Trophoblast cell (in vitro differentiated cells and primary cell): ENCODE data around the gene MSH5.

Source experiments
- DNase-seq, 2 donors: peaks; one replicate each; pipeline ENCODE4 v3.0.0-alpha.2; 2016
- H2AFZ ChIP-seq: 2 replicates; pipeline ENCODE4 v1.6.1; 2013; ENCODE audit warnings: low read length, moderate library complexity, mild to moderate bottlenecking; ENCODE audit not compliant: insufficient read depth, poor library complexity
- H2AK5ac ChIP-seq: 2 replicates; pipeline ENCODE4 v1.6.1; 2013; ENCODE audit warnings: mild to moderate bottlenecking, low read length
- H2BK120ac ChIP-seq: 2 replicates; pipeline ENCODE4 v1.6.1; 2013; ENCODE audit warnings: low read length, mild to moderate bottlenecking, moderate library complexity; ENCODE audit not compliant: insufficient read depth, poor library complexity
- H2BK12ac ChIP-seq: 2 replicates; pipeline ENCODE4 v1.6.1; 2013; ENCODE audit warnings: mild to moderate bottlenecking, low read length, moderate library complexity
- H2BK5ac ChIP-seq: 2 replicates; pipeline ENCODE4 v1.6.1; 2013; ENCODE audit warnings: low read length, low read depth, moderate library complexity, mild to moderate bottlenecking; ENCODE audit not compliant: poor library complexity
- H3K14ac ChIP-seq: 2 replicates; pipeline ENCODE4 v1.6.1; 2013; ENCODE audit warnings: mild to moderate bottlenecking, low read length
- H3K18ac ChIP-seq: 2 replicates; pipeline ENCODE4 v1.6.1; 2013; ENCODE audit warnings: mild to moderate bottlenecking, low read length
- H3K23ac ChIP-seq: 2 replicates; pipeline ENCODE4 v1.6.1; 2013; ENCODE audit warnings: low read length
- H3K27ac ChIP-seq: 2 replicates; pipeline ENCODE4 v1.5.1; 2013; ENCODE audit warnings: low read depth, mild to moderate bottlenecking, inconsistent platforms, low read length, moderate library complexity
- H3K27me3 ChIP-seq: 2 replicates; pipeline ENCODE4 v1.6.1; 2013; ENCODE audit warnings: inconsistent platforms, mild to moderate bottlenecking, low read length, moderate library complexity; ENCODE audit not compliant: insufficient read depth
- H3K36me3 ChIP-seq, 2 experiments: 1 replicate in 1 of 2; 2 replicates in 1 of 2; pipeline ENCODE4 v1.6.1; 2013; ENCODE audit warnings: low read length in 2 of 2, mild to moderate bottlenecking in 2 of 2, moderate library complexity in 1 of 2; ENCODE audit not compliant: insufficient read depth in 2 of 2, control insufficient read depth in 1 of 2
- H3K4ac ChIP-seq: 2 replicates; pipeline ENCODE4 v1.6.1; 2013; ENCODE audit warnings: low read depth, mild to moderate bottlenecking, low read length, moderate library complexity
- H3K4me1 ChIP-seq, 2 experiments: 1 replicate in 1 of 2; 2 replicates in 1 of 2; pipeline ENCODE4 v1.6.1; 2013; ENCODE audit warnings: low read length in 2 of 2, mild to moderate bottlenecking in 2 of 2, moderate library complexity in 1 of 2; ENCODE audit not compliant: insufficient read depth in 2 of 2, control insufficient read depth in 1 of 2
- H3K4me2 ChIP-seq: 2 replicates; pipeline ENCODE4 v1.6.1; 2013; ENCODE audit warnings: inconsistent platforms, mild to moderate bottlenecking, low read length, moderate library complexity
- H3K4me3 ChIP-seq: 2 replicates; pipeline ENCODE4 v1.5.1; 2013; ENCODE audit warnings: mild to moderate bottlenecking, low read depth, low read length, inconsistent platforms
- H3K79me1 ChIP-seq: one replicate; pipeline ENCODE4 v1.6.1; 2013; ENCODE audit warnings: low read length
- H3K79me2 ChIP-seq: 2 replicates; pipeline ENCODE4 v1.6.1; 2013; ENCODE audit warnings: low read length, mild to moderate bottlenecking; ENCODE audit not compliant: control insufficient read depth, insufficient read depth, poor library complexity
- H3K9ac ChIP-seq: 2 replicates; pipeline ENCODE4 v1.6.1; 2013; ENCODE audit warnings: mild to moderate bottlenecking, low read length
- H3K9me3 ChIP-seq: 2 replicates; pipeline ENCODE4 v1.6.1; 2013; ENCODE audit warnings: low read depth, mild to moderate bottlenecking, control low read depth, inconsistent platforms, low read length; ENCODE audit not compliant: insufficient read depth
- H4K12ac ChIP-seq: 2 replicates; pipeline ENCODE4 v1.6.1; 2013; ENCODE audit warnings: low read depth, mild to moderate bottlenecking, low read length, moderate library complexity
- H4K8ac ChIP-seq: 2 replicates; pipeline ENCODE4 v1.6.1; 2013; ENCODE audit warnings: low read depth, mild to moderate bottlenecking, low read length, moderate library complexity
- H4K91ac ChIP-seq: one replicate; pipeline ENCODE4 v1.6.1; 2013; ENCODE audit warnings: low read depth, mild to moderate bottlenecking, low read length, moderate library complexity
- WGBS: extraction: QIAGEN DNeasy Blood & Tissue Kit; methylation state at CpG from one replicate; pipeline ENCODE4 v1.1.7; 2013; ENCODE audit warnings: missing lambda C conversion rate; ENCODE audit not compliant: insufficient read length, insufficient coverage; ENCODE audit errors: extremely low coverage; 5-methylcytosine and 5-hydroxymethylcytosine counted together

Gene MSH5

DNA sequence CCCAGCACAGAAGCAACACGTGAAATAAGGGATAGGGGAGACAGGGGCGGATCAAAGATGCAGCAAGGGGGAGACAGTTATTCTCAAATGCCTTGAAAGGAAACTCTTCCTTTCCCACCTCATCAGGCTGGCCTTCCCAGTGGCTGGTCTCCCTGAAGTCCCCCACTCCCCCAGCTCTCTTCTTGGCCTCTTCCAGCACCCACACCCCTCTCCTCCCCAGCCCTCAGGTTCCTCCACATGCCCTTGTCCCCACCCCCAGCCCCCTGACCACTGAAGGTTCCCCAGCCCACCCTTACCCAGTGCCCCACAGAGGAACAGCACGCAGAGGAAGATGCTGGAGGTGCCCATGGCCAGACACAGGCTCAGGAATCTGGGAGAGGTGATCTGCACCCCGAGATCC, 26.3 kb upstream of the MSH5 start:
- Histone ChIP-seq H2BK5ac (no peak overlapping the region), H3K79me1 (peaks cover 5% of the 10 kb centered on the region), H2BK120ac (peak overlapping the region; percentile 52), H3K14ac (no peak overlapping the region), H2AK5ac (no peak overlapping the region), H3K18ac (no peak overlapping the region), H3K4me2 (no peak overlapping the region), H3K9me3 (no peaks in the 10 kb centered on the region), H3K27ac (no peak overlapping the region), H4K8ac (peak overlapping the region; percentile 70), H3K79me2 (no peaks in the 10 kb centered on the region), H2AFZ (peak overlapping the region; percentile 84), H3K23ac (no peak overlapping the region), H4K12ac (no peak overlapping the region), H3K4me1 (peaks cover 17 to 20% of the 10 kb centered on the region in 2 experiments), H3K4me3 (no peak overlapping the region), H2BK12ac (no peak overlapping the region), H3K27me3 (no peaks in the 10 kb centered on the region), H3K4ac (no peak overlapping the region), H4K91ac (peak overlapping the region; percentile 70), H3K36me3 (no peaks in the 10 kb centered on the region), H3K9ac (no peak overlapping the region)
- no CpG with 5 or more reads among the region's 4 CpGs for WGBS
- no peak for DNase-seq

DNA sequence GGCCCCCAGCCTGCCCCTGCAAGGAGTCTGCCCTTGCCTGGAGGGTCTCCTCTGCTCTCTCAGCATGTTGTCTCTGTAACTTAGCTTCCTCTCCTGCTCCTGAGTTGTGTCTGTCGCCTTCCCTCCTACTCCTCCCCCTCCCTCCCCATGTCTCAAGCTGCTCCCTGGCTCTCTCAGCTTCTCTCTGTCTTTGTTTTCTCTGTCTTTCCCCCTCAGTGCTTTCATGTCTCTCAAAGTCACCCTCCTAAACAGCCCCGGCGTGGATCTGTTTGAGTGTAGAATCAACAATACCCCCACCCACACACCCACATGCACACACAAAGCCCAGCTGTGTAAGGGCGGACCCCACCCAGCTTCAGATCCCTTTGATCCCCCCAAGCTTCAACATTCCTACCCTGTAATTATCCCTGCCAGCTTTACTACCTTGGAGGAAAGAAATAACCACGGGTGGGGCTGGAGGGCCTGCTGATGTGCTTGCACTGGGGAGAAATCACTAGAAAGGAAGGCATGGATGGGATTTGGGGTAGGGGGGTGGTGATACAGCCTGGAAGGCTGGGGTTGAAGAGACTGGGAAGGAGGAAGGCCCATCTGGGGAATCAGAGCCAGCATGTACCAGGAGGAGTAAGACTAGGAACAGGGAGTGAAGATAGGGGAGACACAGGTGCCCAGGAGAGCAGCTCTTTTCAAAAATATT, 25.7 kb upstream of the MSH5 start:
- peak overlapping the region; percentile 70 for H4K91ac ChIP-seq
- H3K79me1 ChIP-seq: peaks cover 5% of the 10 kb centered on the region

DNA sequence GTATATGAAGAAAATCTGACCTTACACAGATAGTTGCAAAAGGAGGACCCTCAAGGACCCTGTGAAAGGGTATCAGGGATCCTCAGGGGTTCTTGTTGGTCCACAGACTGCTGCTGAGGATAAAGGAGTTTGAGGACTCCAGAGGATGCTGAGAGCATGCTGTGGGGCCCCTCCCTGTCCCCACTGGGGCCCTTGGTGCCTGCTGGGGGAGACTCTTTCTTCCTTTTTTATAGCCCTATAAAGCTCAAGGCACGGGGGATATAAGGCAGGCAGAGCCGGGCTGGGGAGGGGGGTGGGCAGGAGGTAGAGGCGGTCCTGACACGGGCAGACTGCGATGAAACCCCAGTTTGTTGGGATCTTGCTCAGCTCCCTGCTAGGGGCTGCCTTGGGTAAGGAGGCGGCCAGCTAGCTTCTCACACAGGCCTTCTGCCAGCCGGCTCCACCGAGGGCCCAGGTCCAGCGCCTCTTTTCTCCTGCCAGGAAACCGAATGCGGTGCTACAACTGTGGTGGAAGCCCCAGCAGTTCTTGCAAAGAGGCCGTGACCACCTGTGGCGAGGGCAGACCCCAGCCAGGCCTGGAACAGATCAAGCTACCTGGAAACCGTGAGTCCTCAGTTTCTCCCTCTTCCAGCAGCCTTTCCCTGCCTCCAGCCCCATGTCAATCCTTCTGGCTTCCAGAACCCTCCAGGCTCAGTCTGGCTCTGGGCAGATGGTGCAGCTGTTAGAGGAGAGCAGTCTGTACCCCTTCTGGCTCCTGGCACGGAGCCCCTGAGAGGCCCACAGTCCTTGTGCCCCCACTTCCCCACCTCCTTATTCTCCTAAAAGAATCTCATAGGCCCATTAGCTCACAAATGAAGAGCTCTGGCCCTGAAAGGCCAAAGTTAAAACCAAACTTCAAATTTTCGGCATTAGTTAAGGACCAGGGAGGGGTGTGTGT, 24.5 kb upstream of the MSH5 start, which contains the start of gene LY6G6D:
Gene LY6G6D (plus strand): TSS at position 327 of the 937 bp plus-strand sequence. CDS start 8 bp downstream, at position 335.
- peak within 1 kb of the TSS; percentile 11 for H2BK120ac ChIP-seq
- H4K8ac ChIP-seq: peak within 1 kb of the TSS; percentile 70
- no peak within 1 kb of the TSS for H3K4ac ChIP-seq
- H3K9me3 ChIP-seq: no peaks in the 10 kb centered on the region
- H3K36me3 ChIP-seq: no peaks in the 10 kb centered on the region
- H2AK5ac ChIP-seq: peak within 1 kb of the TSS; percentile 15
- peak within 1 kb of the TSS; percentile 44 for H3K9ac ChIP-seq
- H4K91ac ChIP-seq: peak within 1 kb of the TSS; percentile 70
- WGBS: no CpG with 5 or more reads among the region's 16 CpGs
- DNase-seq: no peak
- no peak within 1 kb of the TSS for H3K4me3 ChIP-seq
- no peaks in the 10 kb centered on the region for H3K27me3 ChIP-seq
- H3K27ac ChIP-seq: no peak within 1 kb of the TSS
- H3K4me2 ChIP-seq: no peak within 1 kb of the TSS
- H4K12ac ChIP-seq: peak within 1 kb of the TSS; percentile 12
- H3K23ac ChIP-seq: no peak within 1 kb of the TSS
- H2AFZ ChIP-seq: peak within 1 kb of the TSS; percentile 84
- H3K4me1 ChIP-seq: peaks cover 27 to 29% of the 10 kb centered on the region in 2 experiments
- no peak within 1 kb of the TSS for H3K18ac ChIP-seq
- no peaks in the 10 kb centered on the region for H3K79me2 ChIP-seq
- H2BK5ac ChIP-seq: no peak within 1 kb of the TSS
- no peak within 1 kb of the TSS for H3K14ac ChIP-seq
- H2BK12ac ChIP-seq: peak within 1 kb of the TSS; percentile 3
- H3K79me1 ChIP-seq: peaks cover 5% of the 10 kb centered on the region

More for the DNA sequence above, 25.7 kb upstream of the MSH5 start:
- peak overlapping the region; percentile 84 for H2AFZ ChIP-seq
- H2BK5ac ChIP-seq: no peak overlapping the region
- H3K79me2 ChIP-seq: no peaks in the 10 kb centered on the region
- H2BK120ac ChIP-seq: peak overlapping the region; percentile 52
- no peak overlapping the region for H3K4me3 ChIP-seq
- peak overlapping the region; percentile 15 for H2AK5ac ChIP-seq
- peak overlapping the region; percentile 63 for H4K12ac ChIP-seq
- peak overlapping the region; percentile 21 for H3K14ac ChIP-seq
- no peaks in the 10 kb centered on the region for H3K9me3 ChIP-seq
- H3K9ac ChIP-seq: no peak overlapping the region
- H3K23ac ChIP-seq: no peak overlapping the region
- WGBS: no CpG with 5 or more reads among the region's 5 CpGs
- peak overlapping the region; percentile 70 for H4K8ac ChIP-seq
- no peak overlapping the region for H3K27ac ChIP-seq
- H3K18ac ChIP-seq: peak overlapping the region; percentile 46
- peaks cover 24 to 27% of the 10 kb centered on the region in 2 experiments for H3K4me1 ChIP-seq
- no peaks in the 10 kb centered on the region for H3K27me3 ChIP-seq
- H2BK12ac ChIP-seq: peak overlapping the region; percentile 3
- H3K4me2 ChIP-seq: no peak overlapping the region
- no peak for DNase-seq
- no peaks in the 10 kb centered on the region for H3K36me3 ChIP-seq
- H3K4ac ChIP-seq: no peak overlapping the region

DNA sequence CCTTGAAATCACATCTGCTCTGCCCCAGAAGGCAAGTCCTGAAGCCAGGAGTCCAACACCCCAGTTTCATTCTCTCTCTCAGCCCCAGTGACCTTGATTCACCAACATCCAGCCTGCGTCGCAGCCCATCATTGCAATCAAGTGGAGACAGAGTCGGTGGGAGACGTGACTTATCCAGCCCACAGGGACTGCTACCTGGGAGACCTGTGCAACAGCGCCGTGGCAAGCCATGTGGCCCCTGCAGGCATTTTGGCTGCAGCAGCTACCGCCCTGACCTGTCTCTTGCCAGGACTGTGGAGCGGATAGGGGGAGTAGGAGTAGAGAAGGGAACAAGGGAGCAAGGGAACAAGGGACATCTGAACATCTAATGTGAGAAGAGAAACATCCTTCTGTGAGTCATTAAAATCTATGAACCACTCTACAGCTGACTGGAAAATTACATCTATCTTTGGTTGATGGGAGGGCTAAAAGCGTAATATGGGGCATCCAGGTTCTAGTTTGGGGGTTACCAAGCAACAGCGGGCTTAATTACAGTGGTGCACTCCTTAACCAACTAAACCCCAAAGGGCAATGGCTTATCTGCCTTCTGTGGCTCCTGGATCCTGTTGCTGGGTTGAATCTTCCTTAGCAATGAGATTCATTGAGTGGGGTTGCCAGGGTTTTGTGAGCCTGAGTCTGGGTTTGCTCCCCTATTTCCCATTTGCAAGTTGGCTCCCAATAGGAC, 22.1 kb upstream of the MSH5 start:
- Histone ChIP-seq H3K4me1 (peaks cover 27 to 29% of the 10 kb centered on the region in 2 experiments), H3K18ac (no peak overlapping the region), H3K4me3 (no peak overlapping the region), H3K27me3 (no peaks in the 10 kb centered on the region), H3K79me2 (no peaks in the 10 kb centered on the region), H2BK5ac (no peak overlapping the region), H3K9ac (no peak overlapping the region), H2BK120ac (no peak overlapping the region), H4K91ac (peak overlapping the region; percentile 56), H2BK12ac (peak overlapping the region; percentile 34), H3K79me1 (peaks cover 5% of the 10 kb centered on the region), H3K4me2 (no peak overlapping the region), H3K36me3 (no peaks in the 10 kb centered on the region), H3K4ac (no peak overlapping the region), H4K8ac (no peak overlapping the region), H3K27ac (peak overlapping the region; percentile 23), H2AFZ (no peak overlapping the region), H4K12ac (no peak overlapping the region), H3K23ac (no peak overlapping the region), H3K9me3 (no peaks in the 10 kb centered on the region), H3K14ac (no peak overlapping the region), H2AK5ac (no peak overlapping the region)
- WGBS: no CpG with 5 or more reads among the region's 10 CpGs
- peak; percentile 86 to 87 for DNase-seq
